ENCODE data around the gene FEM1A. TPM values are rescaled to one million over a fixed set of nuclear protein-coding genes. Genes with fewer than 3 reads are reported as not detected.
A peak's percentile ranks its signal among the peaks of the same experiment; 100 is the strongest.
"Not testable (repeated sequence)": the region's sequence is repeated elsewhere in the genome, so short reads cannot be mapped to it uniquely, and the experiment has no call there.

The FEM1A gene
- total and polyA plus RNA-seq, 4 donors: 0.25 to 15.1 (median 7.4) TPM

DNA sequence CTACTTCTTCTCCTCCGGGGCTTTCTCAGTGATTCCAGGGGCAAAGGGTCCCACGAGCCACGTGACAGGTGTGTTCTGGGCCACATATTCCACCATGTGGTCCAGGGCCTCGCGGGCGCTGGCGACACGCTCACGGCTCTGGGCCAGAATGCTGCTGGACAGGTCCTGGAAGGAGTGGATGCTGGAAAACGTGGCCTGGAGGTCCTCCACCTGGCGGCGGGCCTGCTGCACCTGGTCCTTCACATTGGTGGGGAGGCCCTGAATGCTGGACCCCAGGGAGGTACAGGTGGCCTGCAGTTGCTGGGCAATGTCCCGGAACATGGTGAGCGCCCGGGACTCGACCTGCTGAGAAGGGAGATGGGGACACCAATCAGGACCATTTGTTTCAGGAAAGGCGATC is 47.7 kb downstream of the FEM1A start (continued):
- TF ChIP-seq SP1 (IDR thresholded peaks at IDR 0.05) (no peak), CTCF (IDR thresholded peaks at IDR 0.05; ENCODE audit: low read depth, low read length, missing input control) (no peak)

DNA sequence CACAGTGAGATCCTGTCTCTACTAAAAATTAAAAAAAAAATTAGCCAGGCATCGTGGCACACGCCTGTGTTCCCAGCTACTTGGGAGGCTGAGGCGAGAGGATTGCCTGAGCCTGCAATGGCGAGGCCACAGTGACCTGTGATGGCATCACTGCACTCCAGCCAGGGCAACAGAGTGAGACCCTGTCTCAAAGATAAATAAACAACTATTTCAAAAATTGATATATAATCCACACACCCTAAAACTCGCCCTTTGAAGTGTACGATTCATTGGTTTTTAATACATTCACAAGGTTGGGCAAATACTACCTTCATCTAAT is 52.1 kb downstream of the FEM1A start:
- WGBS: 97% methylated on average over 6 of the region's 6 CpGs
- DNase-seq (ENCODE audit: low spot score): no peak
- no peak overlapping the region for H3K4me3 ChIP-seq (ENCODE audit: low read depth in 1 of 3, low read length in 3 of 3)
- TF ChIP-seq HNF4G (IDR thresholded peaks at IDR 0.05): no peak
- no peak for TF ChIP-seq EGR1 (IDR thresholded peaks at IDR 0.05; ENCODE audit: low read depth in 2 of 2)
- TF ChIP-seq, protein P1, sequence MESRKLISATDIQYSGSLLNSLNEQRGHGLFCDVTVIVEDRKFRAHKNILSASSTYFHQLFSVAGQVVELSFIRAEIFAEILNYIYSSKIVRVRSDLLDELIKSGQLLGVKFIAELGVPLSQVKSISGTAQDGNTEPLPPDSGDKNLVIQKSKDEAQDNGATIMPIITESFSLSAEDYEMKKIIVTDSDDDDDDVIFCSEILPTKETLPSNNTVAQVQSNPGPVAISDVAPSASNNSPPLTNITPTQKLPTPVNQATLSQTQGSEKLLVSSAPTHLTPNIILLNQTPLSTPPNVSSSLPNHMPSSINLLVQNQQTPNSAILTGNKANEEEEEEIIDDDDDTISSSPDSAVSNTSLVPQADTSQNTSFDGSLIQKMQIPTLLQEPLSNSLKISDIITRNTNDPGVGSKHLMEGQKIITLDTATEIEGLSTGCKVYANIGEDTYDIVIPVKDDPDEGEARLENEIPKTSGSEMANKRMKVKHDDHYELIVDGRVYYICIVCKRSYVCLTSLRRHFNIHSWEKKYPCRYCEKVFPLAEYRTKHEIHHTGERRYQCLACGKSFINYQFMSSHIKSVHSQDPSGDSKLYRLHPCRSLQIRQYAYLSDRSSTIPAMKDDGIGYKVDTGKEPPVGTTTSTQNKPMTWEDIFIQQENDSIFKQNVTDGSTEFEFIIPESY (IDR thresholded peaks at IDR 0.05): no peak
- TF ChIP-seq FOXA1 (IDR thresholded peaks at IDR 0.05): no peak
- TF ChIP-seq JUND (IDR thresholded peaks at IDR 0.05): no peak
- no peak for TF ChIP-seq CTCF (IDR thresholded peaks at IDR 0.05; ENCODE audit: low read depth, low read length, missing input control)
- no peak for TF ChIP-seq FOXA2 (IDR thresholded peaks at IDR 0.05)
- TF ChIP-seq, protein P2, sequence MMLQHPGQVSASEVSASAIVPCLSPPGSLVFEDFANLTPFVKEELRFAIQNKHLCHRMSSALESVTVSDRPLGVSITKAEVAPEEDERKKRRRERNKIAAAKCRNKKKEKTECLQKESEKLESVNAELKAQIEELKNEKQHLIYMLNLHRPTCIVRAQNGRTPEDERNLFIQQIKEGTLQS (IDR thresholded peaks at IDR 0.05): no peak
- TF ChIP-seq, protein P3, sequence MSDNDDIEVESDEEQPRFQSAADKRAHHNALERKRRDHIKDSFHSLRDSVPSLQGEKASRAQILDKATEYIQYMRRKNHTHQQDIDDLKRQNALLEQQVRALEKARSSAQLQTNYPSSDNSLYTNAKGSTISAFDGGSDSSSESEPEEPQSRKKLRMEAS (IDR thresholded peaks at IDR 0.05): no peak
- TF ChIP-seq YY1 (IDR thresholded peaks at IDR 0.05): no peak
- H3K27ac ChIP-seq (ENCODE audit: low read depth in 1 of 2, low read length in 2 of 2): no peak overlapping the region
- no peak overlapping the region for H3K9ac ChIP-seq (ENCODE audit: low read depth in 1 of 2, low read length in 2 of 2)
- H3K4me1 ChIP-seq (ENCODE audit: control insufficient read depth in 4 of 4, insufficient read depth in 4 of 4, low read length in 3 of 4): peaks cover 0 to 18% (median 9%) of the 10 kb centered on the region in 4 donors
- H3K9me3 ChIP-seq (ENCODE audit: control insufficient read depth in 4 of 4, low read length in 3 of 4): no peaks in the 10 kb centered on the region
- no peaks in the 10 kb centered on the region for H3K27me3 ChIP-seq (ENCODE audit: control insufficient read depth in 4 of 4, insufficient read depth in 4 of 4, low read length in 3 of 4)
- H3K36me3 ChIP-seq (ENCODE audit: control insufficient read depth in 4 of 4, insufficient read depth in 3 of 4, low read depth in 1 of 4, low read length in 3 of 4): peaks cover 9 to 19% (median 17%) of the 10 kb centered on the region in 4 donors

DNA sequence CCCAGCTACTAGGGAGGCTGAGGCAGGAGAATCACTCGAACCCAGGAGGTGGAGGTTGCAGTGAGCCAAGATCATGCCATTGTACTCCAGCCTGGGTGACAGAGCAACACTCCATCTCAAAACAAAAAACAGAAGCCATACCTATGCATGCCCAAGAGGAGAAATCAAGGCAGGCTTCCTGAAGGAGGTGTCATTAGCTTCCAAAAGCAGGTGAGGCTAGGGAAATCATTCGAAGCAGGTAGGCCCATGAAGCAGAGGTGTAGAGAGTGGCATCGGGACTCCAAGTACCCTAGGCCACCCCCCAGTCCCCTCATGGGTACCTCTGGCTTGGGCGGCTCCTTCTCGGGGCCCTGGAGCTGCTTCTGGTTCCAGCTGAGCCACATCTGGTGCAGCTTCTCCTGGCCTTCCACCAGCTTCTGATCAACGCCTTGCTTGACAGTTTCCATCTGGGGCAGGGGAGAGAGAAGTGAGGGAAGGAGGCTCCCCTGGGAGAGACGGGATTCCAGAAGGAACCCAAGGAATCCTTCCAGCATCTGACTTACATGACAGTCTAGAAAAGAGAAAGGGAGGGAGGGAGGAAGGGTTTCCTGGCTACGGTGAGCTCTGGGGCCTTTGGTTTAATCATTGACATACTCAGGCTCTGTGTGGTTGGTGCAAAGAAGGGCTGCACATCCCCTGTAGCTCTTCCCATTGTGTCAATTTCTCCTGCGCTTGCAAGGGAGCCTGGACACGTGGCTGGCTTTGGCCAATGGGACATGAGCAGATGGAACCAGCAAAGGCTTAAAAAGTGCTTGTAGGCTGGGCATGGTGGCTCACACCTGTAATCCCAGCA is 53.0 kb downstream of the FEM1A start:
- H3K27ac ChIP-seq (ENCODE audit: low read depth in 1 of 2, low read length in 2 of 2): peak overlapping the region in 1 of 2 donors; percentile 44
- H3K27me3 ChIP-seq (ENCODE audit: control insufficient read depth in 4 of 4, insufficient read depth in 4 of 4, low read length in 3 of 4): no peaks in the 10 kb centered on the region
- no peak for DNase-seq (ENCODE audit: low spot score)
- TF ChIP-seq SP1 (IDR thresholded peaks at IDR 0.05): peak; percentile 49
- TF ChIP-seq, protein P2 (IDR thresholded peaks at IDR 0.05): no peak
- peaks cover 6 to 14% (median 12%) of the 10 kb centered on the region in 4 donors for H3K36me3 ChIP-seq (ENCODE audit: control insufficient read depth in 4 of 4, insufficient read depth in 3 of 4, low read depth in 1 of 4, low read length in 3 of 4)
- H3K4me1 ChIP-seq (ENCODE audit: control insufficient read depth in 4 of 4, insufficient read depth in 4 of 4, low read length in 3 of 4): peaks cover 0 to 18% (median 9%) of the 10 kb centered on the region in 4 donors
- 62% methylated on average over 10 of the region's 10 CpGs for WGBS
- H3K9ac ChIP-seq (ENCODE audit: low read depth in 1 of 2, low read length in 2 of 2): no peak overlapping the region
- no peak overlapping the region for H3K4me3 ChIP-seq (ENCODE audit: low read depth in 1 of 3, low read length in 3 of 3)
- H3K9me3 ChIP-seq (ENCODE audit: control insufficient read depth in 4 of 4, low read length in 3 of 4): no peaks in the 10 kb centered on the region

GRCh38 chr19:4845975-4846374 is 54.4 kb downstream of the FEM1A start:
- DNase-seq (ENCODE audit: low spot score); H3K9ac ChIP-seq (ENCODE audit: low read depth in 1 of 2, low read length in 2 of 2); H3K4me3 ChIP-seq (ENCODE audit: low read depth in 1 of 3, low read length in 3 of 3); H3K27me3 ChIP-seq (ENCODE audit: control insufficient read depth in 4 of 4, insufficient read depth in 4 of 4, low read length in 3 of 4); H3K27ac ChIP-seq (ENCODE audit: low read depth in 1 of 2, low read length in 2 of 2); H3K9me3 ChIP-seq (ENCODE audit: control insufficient read depth in 4 of 4, low read length in 3 of 4): not testable (repeated sequence)
- Histone ChIP-seq H3K4me1 (ENCODE audit: control insufficient read depth in 4 of 4, insufficient read depth in 4 of 4, low read length in 3 of 4) (peaks cover 0 to 16% (median 9%) of the 10 kb centered on the region in 4 donors), H3K36me3 (ENCODE audit: control insufficient read depth in 4 of 4, insufficient read depth in 3 of 4, low read depth in 1 of 4, low read length in 3 of 4) (peaks cover 6 to 14% (median 11%) of the 10 kb centered on the region in 4 donors)
- WGBS: 79% methylated on average over 9 of the region's 9 CpGs
